HG02943 (cell line): ENCODE results near the gene STX2.

Experiments
- ATAC-seq: cut with Tn5 transposase; IDR thresholded peaks from one replicate; pipeline ENCODE4 v1.9.1; 2021; ENCODE audit warnings: mild to moderate bottlenecking, low read depth, moderate library complexity; ENCODE audit not compliant: unreplicated experiment

Gene STX2

DNA sequence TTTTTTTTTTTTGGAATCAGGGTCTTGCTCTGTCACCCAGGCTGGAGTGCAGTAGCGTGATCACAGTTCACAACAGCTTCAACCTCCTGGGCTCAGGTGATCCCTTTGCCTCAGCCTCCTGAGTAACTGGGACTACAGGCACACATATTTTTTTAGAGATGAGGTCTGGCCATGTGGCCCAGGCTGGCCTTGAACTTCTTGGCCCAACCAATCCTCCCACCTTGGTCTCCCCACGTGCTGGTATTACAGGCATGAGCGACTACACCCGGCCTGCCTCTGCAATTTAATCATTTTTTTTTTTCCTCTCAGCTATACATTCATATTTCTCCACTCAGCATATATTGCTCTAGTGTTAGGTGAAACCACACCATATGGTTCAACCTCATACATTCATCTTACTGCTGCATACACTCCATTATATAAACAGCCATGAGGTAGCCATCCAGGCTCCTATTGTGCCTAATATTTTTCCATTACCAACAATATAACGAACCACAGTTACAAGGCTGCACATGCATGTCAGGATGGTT lies 7.1 kb downstream of the STX2 start:
- ATAC-seq = no peak

- no peak for ATAC-seq
These were observed 7.8 kb downstream of the STX2 start for GRCh38 chr12:130831246-130831645.

- no peak for ATAC-seq
These were observed 8.9 kb downstream of the STX2 start for GRCh38 chr12:130830246-130830551.

- no peak for ATAC-seq
These were observed 9.4 kb downstream of the STX2 start for GRCh38 chr12:130829391-130830245.

GRCh38 chr12:130828895-130829294 lies 10.2 kb downstream of the STX2 start:
- ATAC-seq = no peak

DNA sequence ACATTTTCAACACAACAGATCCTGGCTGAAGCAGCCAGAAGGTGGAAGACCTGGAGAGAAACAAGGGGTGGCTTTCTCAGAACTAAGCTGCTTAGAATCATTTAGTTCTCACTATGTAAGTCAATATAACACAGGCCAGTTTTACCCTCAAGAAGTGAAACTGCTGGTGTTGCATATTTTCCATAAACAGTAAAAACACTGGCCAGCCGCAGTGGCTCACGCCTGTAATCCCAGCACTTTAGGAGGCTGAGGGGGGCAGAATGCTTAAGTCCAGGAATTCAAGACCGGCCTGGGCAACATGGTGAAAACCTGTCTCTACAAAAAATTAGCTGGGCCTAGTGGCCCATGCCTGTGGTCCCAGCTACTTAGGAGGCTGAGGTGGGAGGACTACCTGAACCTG lies 11.6 kb downstream of the STX2 start:
- ATAC-seq = no peak

- no peak for ATAC-seq
These were observed 12.8 kb downstream of the STX2 start for GRCh38 chr12:130826151-130826801.

GRCh38 chr12:130825771-130826150 lies 13.3 kb downstream of the STX2 start:
- ATAC-seq = no peak

DNA sequence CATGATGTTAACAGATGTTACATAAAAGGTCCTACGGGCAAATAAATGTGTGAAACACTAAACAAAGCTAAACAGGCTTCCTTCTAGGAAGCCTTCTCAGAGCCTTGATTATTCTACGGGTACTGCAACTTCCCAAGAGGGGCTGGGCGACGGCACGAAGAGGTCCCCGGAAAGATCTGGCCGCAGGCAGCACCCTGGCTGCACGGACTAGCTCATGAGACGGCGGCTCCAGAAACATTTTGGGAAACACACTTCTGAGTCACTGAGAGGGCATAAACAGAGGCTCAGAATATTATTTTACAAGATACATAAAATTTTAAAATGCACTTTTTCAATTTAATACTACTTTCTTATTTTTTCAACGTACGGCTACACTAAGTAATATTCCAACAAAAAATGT lies 19.4 kb downstream of the STX2 start:
- no peak for ATAC-seq

GRCh38 chr12:130818635-130819576 lies 20.1 kb downstream of the STX2 start:
- ATAC-seq = peak; percentile 85

- ATAC-seq = peak; percentile 12
These were observed 20.8 kb downstream of the STX2 start for GRCh38 chr12:130818272-130818634.

GRCh38 chr12:130817804-130818203 lies 21.2 kb downstream of the STX2 start:
- no peak for ATAC-seq

- no peak for ATAC-seq
These were observed 23.0 kb downstream of the STX2 start for GRCh38 chr12:130816097-130816496.

DNA sequence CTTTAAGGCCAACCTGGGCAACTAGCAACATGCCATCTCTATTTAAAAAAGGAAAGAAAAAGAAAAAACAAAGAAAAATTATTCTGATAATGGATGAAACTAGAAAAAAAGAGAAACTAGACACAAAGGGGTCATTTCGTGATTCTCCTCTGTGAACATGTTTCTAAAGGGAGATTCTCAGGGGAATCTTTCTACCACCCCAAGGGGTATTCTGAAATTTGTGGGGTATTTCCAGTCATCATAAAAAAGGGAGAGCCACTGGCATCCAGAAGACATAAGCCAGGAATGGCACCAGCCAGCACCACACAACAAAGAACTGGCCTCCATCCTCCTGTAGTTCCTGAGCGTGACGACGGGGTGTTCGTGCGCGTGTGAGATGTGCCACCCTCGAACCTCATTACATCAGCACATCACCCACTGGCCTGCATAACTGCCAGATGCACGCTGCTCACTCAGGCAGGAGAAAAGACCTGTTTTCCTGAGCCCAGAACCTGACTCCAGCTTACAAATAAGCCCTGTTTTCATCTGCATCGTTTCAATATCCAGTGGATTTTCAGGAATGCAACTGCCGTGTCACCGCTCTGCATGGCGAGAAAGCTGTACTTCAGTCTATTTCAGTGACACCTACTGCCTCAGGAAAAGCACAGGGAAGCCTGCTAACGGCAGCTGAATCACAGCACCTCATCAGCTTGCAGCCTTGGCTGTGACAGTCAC lies 23.9 kb downstream of the STX2 start:
- no peak for ATAC-seq

GRCh38 chr12:130813949-130814348 lies 25.1 kb downstream of the STX2 start:
- no peak for ATAC-seq

- no peak for ATAC-seq
These were observed 25.6 kb downstream of the STX2 start for GRCh38 chr12:130813436-130813835.

DNA sequence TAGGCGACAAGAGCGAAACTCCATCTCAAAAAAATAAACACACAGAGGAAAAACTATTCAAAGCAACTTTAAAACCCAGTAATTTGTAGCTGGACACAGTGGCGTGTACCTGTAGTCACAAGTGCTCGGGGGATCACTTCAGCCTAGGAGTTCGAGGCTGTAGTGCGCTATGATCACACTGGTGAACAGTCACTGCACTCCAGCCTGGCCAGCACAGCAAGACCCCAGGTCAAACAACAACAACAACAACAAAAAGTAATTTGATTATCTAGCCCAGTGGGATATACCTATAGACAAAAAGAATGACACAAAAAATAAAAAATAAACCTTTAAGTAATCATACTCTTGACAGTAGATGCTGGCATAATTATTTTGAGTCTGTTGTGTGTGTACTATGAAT lies 29.3 kb downstream of the STX2 start:
- ATAC-seq = no peak

DNA sequence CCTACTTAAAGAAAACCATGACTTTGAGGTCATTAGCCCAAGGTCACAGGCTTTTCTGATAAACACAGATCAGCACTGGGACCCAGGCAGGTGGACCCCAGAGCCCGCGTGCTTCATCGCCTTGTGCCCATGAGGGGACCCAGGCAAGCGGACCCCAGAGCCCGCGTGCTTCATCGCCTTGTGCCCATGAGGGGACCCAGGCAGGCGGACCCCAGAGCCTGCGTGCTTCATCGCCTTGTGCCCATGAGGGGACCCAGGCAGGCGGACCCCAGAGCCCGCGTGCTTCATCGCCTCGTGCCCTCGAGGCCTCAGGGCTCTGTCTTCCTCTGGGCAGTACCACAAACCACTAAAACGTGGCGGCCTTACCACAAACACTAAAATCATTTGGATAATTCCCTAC lies 31.7 kb downstream of the STX2 start:
- no peak for ATAC-seq

DNA sequence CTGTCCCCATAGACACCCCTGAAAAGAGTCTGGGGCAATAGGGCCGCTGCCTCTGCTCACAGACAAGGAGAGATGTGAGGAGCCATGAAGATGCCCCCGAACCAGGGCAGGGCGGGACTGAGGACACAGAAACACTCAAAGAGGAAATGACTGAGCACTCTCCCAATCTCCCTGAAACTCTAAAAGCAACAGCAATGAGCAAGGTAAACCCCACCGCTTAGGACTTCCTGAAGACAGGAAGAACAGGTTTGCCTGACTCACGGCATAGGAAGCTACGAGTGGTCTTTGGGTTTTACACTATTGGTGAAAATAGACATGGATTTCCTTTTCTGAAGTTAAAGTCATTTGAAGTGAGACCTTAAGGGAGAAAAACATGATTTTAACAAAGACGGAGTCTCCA lies 32.5 kb downstream of the STX2 start:
- no peak for ATAC-seq

GRCh38 chr12:130805635-130806034 lies 33.4 kb downstream of the STX2 start:
- no peak for ATAC-seq
